Keratinocyte (primary cell): ENCODE data around the gene PRR19. TPM values are rescaled to one million over a fixed set of nuclear protein-coding genes. Genes with fewer than 3 reads are reported as not detected.

Experiments
- DNase-seq: peaks from one replicate; pipeline ENCODE4 v3.0.0-alpha.2; 2011; ENCODE audit warnings: low read depth, missing footprints, low spot score
- FAIRE-seq: peaks from 2 replicates; lab custom pipeline; 2011; peaks lifted over from hg19 to GRCh38; lab: Jason Lieb, UNC
- H2AFZ ChIP-seq: 2 replicates; pipeline ENCODE4 v1.6.0; 2012; ENCODE audit warnings: low read length, control low read depth, inconsistent platforms; ENCODE audit not compliant: control insufficient read depth
- H3K27ac ChIP-seq: 2 replicates; pipeline ENCODE4 v1.5.1; 2011; ENCODE audit warnings: low read length; ENCODE audit not compliant: control insufficient read depth, insufficient read depth
- H3K27me3 ChIP-seq: 3 replicates; pipeline ENCODE4 v1.6.0; 2011; ENCODE audit warnings: low read length; ENCODE audit not compliant: control insufficient read depth, insufficient read depth; ENCODE audit errors: extremely low read depth
- H3K36me3 ChIP-seq, 2 experiments: 2 replicates in 1 of 2; 3 replicates in 1 of 2; pipeline ENCODE4 v1.5.1; 2011; ENCODE audit warnings: low read length in 2 of 2, mild to moderate bottlenecking in 1 of 2; ENCODE audit not compliant: control insufficient read depth in 2 of 2, insufficient read depth in 2 of 2; ENCODE audit errors: extremely low read depth in 1 of 2
- H3K4me1 ChIP-seq: 3 replicates; pipeline ENCODE4 v1.5.1; 2011; ENCODE audit warnings: low read length; ENCODE audit not compliant: control insufficient read depth, insufficient read depth; ENCODE audit errors: extremely low read depth
- H3K4me2 ChIP-seq: 3 replicates; pipeline ENCODE4 v1.6.0; 2011; ENCODE audit warnings: low read depth, low read length; ENCODE audit not compliant: control insufficient read depth, insufficient read depth; ENCODE audit errors: extremely low read depth
- H3K4me3 ChIP-seq, 3 experiments: fragments of 200-600 bp in 1 of 3; sonication (generic) in 1 of 3; 2 replicates in 2 of 3; 3 replicates in 1 of 3; pipeline ENCODE4 v1.5.1; 2011 to 2016; ENCODE audit warnings: low read length in 3 of 3, mild to moderate bottlenecking in 3 of 3, control low read depth in 2 of 3, inconsistent platforms in 1 of 3, low read depth in 1 of 3, mixed read lengths in 1 of 3, mixed run types in 1 of 3, moderate library complexity in 1 of 3; ENCODE audit not compliant: control insufficient read depth in 2 of 3, insufficient read depth in 2 of 3; ENCODE audit errors: extremely low read depth in 1 of 3
- H3K79me2 ChIP-seq: 2 replicates; pipeline ENCODE4 v1.6.0; 2012; ENCODE audit warnings: low read length; ENCODE audit not compliant: control insufficient read depth, insufficient read depth
- H3K9ac ChIP-seq: 3 replicates; pipeline ENCODE4 v1.6.0; 2011; ENCODE audit warnings: low read length; ENCODE audit not compliant: control insufficient read depth, insufficient read depth; ENCODE audit errors: extremely low read depth
- H3K9me1 ChIP-seq: 3 replicates; pipeline ENCODE4 v1.6.0; 2011; ENCODE audit warnings: low read length; ENCODE audit not compliant: control insufficient read depth, insufficient read depth; ENCODE audit errors: extremely low read depth
- H3K9me3 ChIP-seq: 2 replicates; pipeline ENCODE4 v1.5.1; 2012; ENCODE audit warnings: low read depth, low read length; ENCODE audit not compliant: control insufficient read depth
- H4K20me1 ChIP-seq: 3 replicates; pipeline ENCODE4 v1.6.0; 2011; ENCODE audit warnings: low read length; ENCODE audit not compliant: control insufficient read depth, insufficient read depth; ENCODE audit errors: extremely low read depth
- CTCF ChIP-seq, 3 experiments: IDR thresholded peaks in 1 of 3; conservative IDR thresholded peaks in 1 of 3; optimal IDR thresholded peaks in 1 of 3; 2 replicates in 2 of 3; 3 replicates in 1 of 3; pipeline versions ENCODE3 to v1.5.1; 2011; ENCODE audit warnings: low read length in 3 of 3, mild to moderate bottlenecking in 3 of 3, moderate library complexity in 2 of 3, control low read depth in 1 of 3, inconsistent platforms in 1 of 3; ENCODE audit not compliant: insufficient read depth in 2 of 3; ENCODE audit errors: extremely low read depth in 1 of 3
- EZH2 ChIP-seq: IDR thresholded peaks from one replicate; pipeline ENCODE4 v1.6.1; 2012; ENCODE audit warnings: inconsistent platforms, mild to moderate bottlenecking, low read length, moderate library complexity
- dilution Hi-C: fragments of 300-500 bp; cut with MboI; formaldehyde crosslinking; loops from one replicate; pipeline ENCODE4 v1.7.0; 2020; ENCODE audit warnings: low sequenced_read_pairs; ENCODE audit not compliant: extremely low pct_ligation_motif_present
- polyA plus RNA-seq, 5 experiments: library from polyadenylated mRNA; depleted of rRNA in 3 of 5; stranded (reverse) in 3 of 5; stranded (forward) in 1 of 5; unstranded in 1 of 5; fragments of >200 nt; gene quantifications; 1 replicate in 1 of 5; 2 replicates in 3 of 5; 3 replicates in 1 of 5; pipeline versions ENCODE4 v1.2.1 to v1.2.3, GENCODE V29; 2011 to 2012; ENCODE audit warnings: missing spikeins in 2 of 5, low read depth in 1 of 5, low replicate concordance in 1 of 5

The PRR19 gene
- polyA plus RNA-seq, 1 donor (not counting 4 experiments of a cell fraction or from before 2014, with no cell fraction given), result 0.25 TPM

GRCh38 chr19:42286349-42287016 is 15.4 kb upstream of the PRR19 start:
- H2AFZ ChIP-seq, result no peak overlapping the region
- H3K9me1 ChIP-seq, result no peaks in the 10 kb centered on the region
- no peak for DNase-seq
- no peak for FAIRE-seq
- dilution Hi-C loops, result no loop called here
- H4K20me1 ChIP-seq, result no peaks in the 10 kb centered on the region
- TF ChIP-seq CTCF (optimal IDR thresholded peaks at IDR 0.05 in 1 of 3, IDR thresholded peaks at IDR 0.05 in 1 of 3, conservative IDR thresholded peaks at IDR 0.05 in 1 of 3; ENCODE audit: extremely low read depth in 1 of 3, insufficient read depth in 2 of 3, low read length in 3 of 3) (no peak), EZH2 (no peak)
- H3K4me1 ChIP-seq, result peaks cover 40% of the 10 kb centered on the region
- peaks cover 25 to 36% of the 10 kb centered on the region in 2 experiments for H3K36me3 ChIP-seq
- H3K4me3 ChIP-seq, result no peak overlapping the region
- peaks cover 21% of the 10 kb centered on the region for H3K79me2 ChIP-seq
- H3K9me3 ChIP-seq, result no peaks in the 10 kb centered on the region
- H3K4me2 ChIP-seq, result peak overlapping the region; percentile 28
- no peak overlapping the region for H3K9ac ChIP-seq
- H3K27me3 ChIP-seq, result no peaks in the 10 kb centered on the region
- no peak overlapping the region for H3K27ac ChIP-seq

- no peaks in the 10 kb centered on the region for H3K9me1 ChIP-seq
- H3K36me3 ChIP-seq, result peaks cover 30 to 43% of the 10 kb centered on the region in 2 experiments
- H3K27me3 ChIP-seq, result no peaks in the 10 kb centered on the region
- no peaks in the 10 kb centered on the region for H3K9me3 ChIP-seq
- FAIRE-seq (no peak), DNase-seq (no peak)
- TF ChIP-seq CTCF (optimal IDR thresholded peaks at IDR 0.05 in 1 of 3, IDR thresholded peaks at IDR 0.05 in 1 of 3, conservative IDR thresholded peaks at IDR 0.05 in 1 of 3; ENCODE audit: extremely low read depth in 1 of 3, insufficient read depth in 2 of 3, low read length in 3 of 3), result no peak
- no peak for TF ChIP-seq EZH2
- H3K4me2 ChIP-seq, result no peak overlapping the region
- no peak overlapping the region for H3K27ac ChIP-seq
- peaks cover 38% of the 10 kb centered on the region for H3K4me1 ChIP-seq
- H3K79me2 ChIP-seq, result peaks cover 21% of the 10 kb centered on the region
- H2AFZ ChIP-seq, result no peak overlapping the region
- no peak overlapping the region for H3K9ac ChIP-seq
- H4K20me1 ChIP-seq, result no peaks in the 10 kb centered on the region
- dilution Hi-C loops, result no loop called here
- H3K4me3 ChIP-seq, result no peak overlapping the region
Observed at GRCh38 chr19:42287017-42287826, 14.7 kb upstream of the PRR19 start.
